ENCODE results near the gene ASPSCR1.

DNA sequence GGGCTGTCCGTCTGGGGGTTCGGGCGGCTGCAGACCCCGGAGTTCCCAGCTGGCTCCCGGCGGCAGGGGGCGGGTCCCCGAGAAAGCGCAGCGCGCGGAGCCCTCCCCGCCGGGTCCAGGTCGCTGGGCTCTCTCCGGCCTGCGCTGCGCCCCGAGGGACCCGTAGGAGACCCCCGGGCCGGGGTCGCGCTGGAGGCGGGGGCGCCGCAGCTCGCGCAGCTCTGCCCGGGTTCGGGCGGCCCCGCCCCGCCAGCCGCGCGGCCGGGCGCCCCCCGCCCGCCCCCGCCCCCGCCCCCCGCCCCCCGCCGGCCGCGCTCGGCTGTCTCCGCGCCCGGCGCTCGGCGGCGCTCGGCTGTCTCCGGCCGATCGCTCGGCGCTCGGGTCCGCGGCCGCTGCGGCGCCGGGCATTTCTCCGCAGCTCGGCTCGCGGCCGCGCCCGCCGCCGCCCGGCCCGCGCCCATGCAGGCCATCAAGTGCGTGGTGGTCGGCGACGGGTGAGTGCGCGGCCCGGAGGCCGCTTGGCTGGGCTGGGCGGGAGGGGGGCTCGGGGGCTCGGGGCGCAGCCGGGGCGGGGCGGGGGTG, 54.0 kb downstream of the ASPSCR1 start, which contains the start of gene RAC3:
- TF ChIP-seq, protein P1, sequence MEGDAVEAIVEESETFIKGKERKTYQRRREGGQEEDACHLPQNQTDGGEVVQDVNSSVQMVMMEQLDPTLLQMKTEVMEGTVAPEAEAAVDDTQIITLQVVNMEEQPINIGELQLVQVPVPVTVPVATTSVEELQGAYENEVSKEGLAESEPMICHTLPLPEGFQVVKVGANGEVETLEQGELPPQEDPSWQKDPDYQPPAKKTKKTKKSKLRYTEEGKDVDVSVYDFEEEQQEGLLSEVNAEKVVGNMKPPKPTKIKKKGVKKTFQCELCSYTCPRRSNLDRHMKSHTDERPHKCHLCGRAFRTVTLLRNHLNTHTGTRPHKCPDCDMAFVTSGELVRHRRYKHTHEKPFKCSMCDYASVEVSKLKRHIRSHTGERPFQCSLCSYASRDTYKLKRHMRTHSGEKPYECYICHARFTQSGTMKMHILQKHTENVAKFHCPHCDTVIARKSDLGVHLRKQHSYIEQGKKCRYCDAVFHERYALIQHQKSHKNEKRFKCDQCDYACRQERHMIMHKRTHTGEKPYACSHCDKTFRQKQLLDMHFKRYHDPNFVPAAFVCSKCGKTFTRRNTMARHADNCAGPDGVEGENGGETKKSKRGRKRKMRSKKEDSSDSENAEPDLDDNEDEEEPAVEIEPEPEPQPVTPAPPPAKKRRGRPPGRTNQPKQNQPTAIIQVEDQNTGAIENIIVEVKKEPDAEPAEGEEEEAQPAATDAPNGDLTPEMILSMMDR (IDR thresholded peaks at IDR 0.05; ENCODE audit: insufficient read depth, low read length, poor library complexity, severe bottlenecking) = no peak
- no peak for TF ChIP-seq EZH2phosphoT487 (conservative IDR thresholded peaks at IDR 0.05; ENCODE audit: low read length)

Measured in SU-DHL-6 (cell line).